K562 (cell line): ENCODE results near the gene C1orf198. TPM values are rescaled to one million over a fixed set of nuclear protein-coding genes. Genes with fewer than 3 reads are reported as not detected.

Source experiments
- ATAC-seq: fragments of 200-7000 bp; cut with Tn5 transposase; 3 replicates; pipeline ENCODE4 v1.9.1; 2020; ENCODE audit warnings: moderate library complexity
- BruUV-seq: library from RNA; stranded (reverse); fragments of 400-500 nt; replicated peaks from 2 replicates; lab custom pipeline; 2021; lab: Mats Ljungman, UMichigan
- CTCF ChIA-PET: fragments of 300-600 bp; formaldehyde crosslinking; extraction: SDS; loops from one replicate; lab custom pipeline; 2021; ENCODE audit warnings: low intra/inter-chr PET ratio; lab: Yijun Ruan, JAX
- POLR2A ChIA-PET: fragments of 300-600, 350-650 bp; sonication (Branson Sonifier 250); formaldehyde crosslinking; extraction: SDS; loops from one replicate; lab custom pipeline; 2021; ENCODE audit warnings: antibody characterized with exemption, inconsistent platforms; lab: Yijun Ruan, JAX
- DNase-seq, 4 experiments: peaks; one replicate each; pipeline versions ENCODE4 v3.0.0 to v3.0.0-alpha.2; 2011 to 2018; ENCODE audit warnings: low spot score in 3 of 4, mixed read lengths in 3 of 4; ENCODE audit errors: extremely low read depth in 1 of 4
- FAIRE-seq: peaks from 2 replicates; lab custom pipeline; 2011; peaks lifted over from hg19 to GRCh38; lab: Jason Lieb, UNC
- H2AFZ ChIP-seq: 2 replicates; pipeline ENCODE4 v1.6.0; 2011; ENCODE audit warnings: low read depth, low read length, control low read depth, inconsistent platforms
- H3K27ac ChIP-seq: fragments of 200-600 bp; 3 replicates; pipeline ENCODE4 v1.8.0; 2011; ENCODE audit warnings: low read depth, mild to moderate bottlenecking, control low read depth, inconsistent platforms, low read length, moderate library complexity, mixed read lengths; ENCODE audit errors: extremely low read depth
- H3K27me3 ChIP-seq, 2 experiments: fragments of 300-600 bp in 1 of 2; 2 replicates in 1 of 2; 3 replicates in 1 of 2; pipeline versions ENCODE4 v1.6.0 to v1.8.0; 2011; ENCODE audit warnings: inconsistent platforms in 2 of 2, low read length in 2 of 2, mild to moderate bottlenecking in 1 of 2, mixed read lengths in 1 of 2, moderate library complexity in 1 of 2; ENCODE audit not compliant: control insufficient read depth in 2 of 2, insufficient read depth in 2 of 2
- H3K36me3 ChIP-seq: fragments of 300-600 bp; 3 replicates; pipeline ENCODE4 v1.8.0; 2011; ENCODE audit warnings: mild to moderate bottlenecking, low read length, inconsistent platforms; ENCODE audit not compliant: control insufficient read depth, insufficient read depth
- H3K4me1 ChIP-seq, 2 experiments: fragments of 200-600 bp in 1 of 2; replicated peaks in 1 of 2; 2 replicates in 1 of 2; 3 replicates in 1 of 2; pipeline versions ENCODE4 v1.5.1 to v1.8.0; 2011; ENCODE audit warnings: inconsistent platforms in 2 of 2, low read length in 2 of 2, mild to moderate bottlenecking in 1 of 2, mixed read lengths in 1 of 2, moderate library complexity in 1 of 2; ENCODE audit not compliant: control insufficient read depth in 2 of 2, insufficient read depth in 2 of 2
- H3K4me2 ChIP-seq: 2 replicates; pipeline ENCODE4 v1.6.1; 2011; ENCODE audit warnings: low read length, control low read depth, inconsistent platforms, mixed read lengths; ENCODE audit not compliant: insufficient read depth
- H3K4me3 ChIP-seq: fragments of 200-600 bp; sonication (generic), shearing (Covaris generic); 2 replicates; pipeline ENCODE4 v1.5.1; 2016; ENCODE audit warnings: control low read depth, inconsistent platforms
- H3K79me2 ChIP-seq: fragments of 200-600 bp; 3 replicates; pipeline ENCODE4 v1.8.0; 2011; ENCODE audit warnings: low read length, inconsistent platforms; ENCODE audit not compliant: control insufficient read depth, insufficient read depth
- H3K9ac ChIP-seq, 2 experiments: 2 replicates each; pipeline versions ENCODE4 v1.6.0 to v1.6.1; 2011; ENCODE audit warnings: low read depth in 2 of 2, low read length in 2 of 2, control low read depth in 1 of 2, inconsistent platforms in 1 of 2, mild to moderate bottlenecking in 1 of 2, mixed read lengths in 1 of 2; ENCODE audit not compliant: insufficient read depth in 1 of 2
- H3K9me1 ChIP-seq: one replicate; pipeline ENCODE4 v1.6.0; 2011; ENCODE audit warnings: inconsistent platforms, mild to moderate bottlenecking, low read length, moderate library complexity; ENCODE audit not compliant: control insufficient read depth, insufficient read depth
- H3K9me3 ChIP-seq: replicated peaks from 2 replicates; pipeline ENCODE4 v1.5.1; 2011; ENCODE audit warnings: low read depth, low read length, inconsistent platforms; ENCODE audit not compliant: control insufficient read depth, insufficient read depth
- H4K20me1 ChIP-seq: replicated peaks from 2 replicates; pipeline ENCODE4 v1.6.1; 2011; ENCODE audit warnings: low read length, inconsistent platforms, mixed read lengths; ENCODE audit not compliant: control insufficient read depth, insufficient read depth
- E2F1 ChIP-seq: sonication (generic); formaldehyde crosslinking; IDR thresholded peaks from 2 replicates; pipeline ENCODE4 v1.8.1; 2023; ENCODE audit warnings: mild to moderate bottlenecking, missing genetic modification reagents, moderate library complexity
- E4F1 ChIP-seq: fragments of 250-450 bp; sonication (Bioruptor Pico); IDR thresholded peaks from 2 replicates; pipeline ENCODE4 v1.5.0; 2021; ENCODE audit warnings: mild to moderate bottlenecking, borderline replicate concordance
- ESRRA ChIP-seq: fragments of 450-650 bp; IDR thresholded peaks from 2 replicates; pipeline ENCODE4 v1.6.1; 2014; ENCODE audit warnings: low read depth, mild to moderate bottlenecking, moderate library complexity, borderline replicate concordance
- MCM5 ChIP-seq: fragments of 450-650 bp; IDR thresholded peaks from 2 replicates; pipeline ENCODE4 v1.6.1; 2016; ENCODE audit warnings: low read depth
- MEF2D ChIP-seq: conservative IDR thresholded peaks from 2 replicates; pipeline ENCODE4 v1.6.1; 2016; ENCODE audit warnings: low read depth, missing genetic modification characterization, missing compliant biosample characterization
- NELFE ChIP-seq: IDR thresholded peaks from 2 replicates; pipeline ENCODE4 v1.6.1; 2011; ENCODE audit warnings: mild to moderate bottlenecking; ENCODE audit not compliant: insufficient read depth, insufficient read length
- POLR2A ChIP-seq: fragments of 450-650 bp; conservative IDR thresholded peaks from 2 replicates; pipeline ENCODE4 v1.6.1; 2016
- ZNF165 ChIP-seq: fragments of 250-450 bp; sonication (Bioruptor Pico); IDR thresholded peaks from 2 replicates; pipeline ENCODE4 v1.4.0; 2020; ENCODE audit warnings: borderline replicate concordance
- ZNF184 ChIP-seq: sonication (generic); formaldehyde crosslinking; IDR thresholded peaks from 2 replicates; pipeline ENCODE4 v1.5.0; 2020; ENCODE audit warnings: missing genetic modification reagents
- ZNF3 ChIP-seq: fragments of 250-450 bp; sonication (Bioruptor Pico); IDR thresholded peaks from 2 replicates; pipeline ENCODE4 v1.5.0; 2021; ENCODE audit warnings: mild to moderate bottlenecking, moderate library complexity
- ZNF408 ChIP-seq: fragments of 250-450 bp; sonication (Bioruptor Pico); IDR thresholded peaks from 2 replicates; pipeline ENCODE4 v1.4.0; 2020; ENCODE audit warnings: low read depth, mild to moderate bottlenecking, moderate library complexity
- ZZZ3 ChIP-seq: fragments of 450-650 bp; IDR thresholded peaks from 2 replicates; pipeline ENCODE4 v1.6.1; 2016; ENCODE audit warnings: antibody characterized with exemption, mild to moderate bottlenecking, moderate library complexity
- WGBS: fragments of 100-300 bp; shearing (Covaris generic); methylation state at CpG from one replicate; pipeline ENCODE4 v1.1.6; 2016; ENCODE audit warnings: low coverage, mixed read lengths; ENCODE audit not compliant: insufficient coverage; ENCODE audit errors: missing lambda C conversion rate; 5-methylcytosine and 5-hydroxymethylcytosine counted together
- in situ Hi-C: fragments of 300-500 bp; cut with MboI; formaldehyde crosslinking; loops from 4 replicates; pipeline ENCODE4 v1.15.0; 2018; ENCODE audit warnings: inconsistent platforms, mixed read lengths
- intact Hi-C: fragments of 100-400 bp; cut with micrococcal nuclease; formaldehyde crosslinking; loops from 2 replicates; pipeline ENCODE4 v1.14.2; 2022
- polyA plus RNA-seq, 8 experiments: library from polyadenylated mRNA; depleted of rRNA in 4 of 8; stranded (reverse) in 5 of 8; unstranded in 3 of 8; fragments of >200 nt; fragmentation: Nextera tagmentation in 2 of 8; fragmentation: Illumina TruSeq in 1 of 8; extraction: Ambion mirVana in 2 of 8; extraction: Trizol in 1 of 8; gene quantifications; 2 replicates each; pipeline versions ENCODE4 v1.2.1 to v1.2.3, GENCODE V29; 2011 to 2014; ENCODE audit warnings: inconsistent platforms in 1 of 8, missing spikeins in 1 of 8
- total RNA-seq, 7 experiments: library from RNA; depleted of rRNA in 6 of 7; stranded (reverse); fragments of >200 nt in 6 of 7; fragmentation: Illumina TruSeq in 2 of 7; extraction: Trizol in 2 of 7; gene quantifications; 2 replicates each; pipeline versions ENCODE4 v1.2.1 to v1.2.3, GENCODE V29; 2011 to 2021; ENCODE audit warnings: low replicate concordance in 1 of 7

C1orf198 gene
- total and polyA plus RNA-seq, 9 of the 15 experiments (the other 6 are each of a cell fraction or from before 2014, with no cell fraction given): 2.0 to 15.1 (median 10.4) TPM

GRCh38 chr1:230915078-230915477 is 46.8 kb upstream of the C1orf198 start:
- TF ChIP-seq ZNF165 (CRISPR knock-in tag): no peak
- no peak for TF ChIP-seq MCM5
- no peak for TF ChIP-seq ZNF408 (CRISPR knock-in tag)
- no peak for TF ChIP-seq NELFE
- no peak for TF ChIP-seq ZNF3 (CRISPR knock-in tag)
- no peak for TF ChIP-seq POLR2A
- no peak for TF ChIP-seq MEF2D (tag)
- CTCF ChIA-PET: interaction anchor here (1.0 kb wide), 1 partner anchor 297 kb away, joined by 3 read pairs; no protein-coding TSS in a partner anchor

DNA sequence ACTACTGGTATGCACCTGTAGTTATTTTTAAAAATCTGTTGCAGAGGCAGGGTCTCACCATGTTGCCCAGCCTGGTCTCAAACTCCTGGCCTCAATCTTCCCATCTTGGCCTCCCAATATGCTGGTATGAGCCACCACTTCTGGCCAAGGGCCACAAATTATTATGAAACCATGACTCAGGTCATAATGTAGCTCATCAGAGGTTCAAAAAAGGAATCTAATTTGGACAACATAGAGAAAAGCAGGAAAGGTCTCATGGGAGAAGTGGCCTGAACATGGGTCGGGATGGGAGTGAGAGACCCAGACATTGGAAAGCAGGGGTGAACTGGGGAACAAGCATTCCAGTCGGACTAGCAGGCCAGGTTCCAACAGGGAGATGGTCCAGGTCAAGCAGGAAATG is 45.2 kb upstream of the C1orf198 start:
- Histone ChIP-seq H3K9ac (no peak overlapping the region), H3K4me1 (peaks cover 0 to 9% of the 10 kb centered on the region in 2 experiments; a peak in 3 of 5 replicates), H3K4me2 (no peak overlapping the region), H4K20me1 (no peaks in the 10 kb centered on the region), H2AFZ (no peak overlapping the region), H3K9me1 (no peaks in the 10 kb centered on the region), H3K9me3 (no peaks in the 10 kb centered on the region), H3K27ac (no peak overlapping the region), H3K4me3 (no peak overlapping the region), H3K36me3 (no peaks in the 10 kb centered on the region; the same call in 2 of the 3 replicates), H3K79me2 (no peaks in the 10 kb centered on the region), H3K27me3 (no peaks in the 10 kb centered on the region)
- FAIRE-seq (no peak), DNase-seq (no peak), ATAC-seq (no peak)
- ChIA-PET CTCF (no interaction called here), POLR2A (interaction anchor here (0.6 to 1.2 kb wide), 2 partner anchors 21 to 50 kb away, joined by 3 read pairs; no protein-coding TSS in a partner anchor)
- WGBS: 30% methylated on average over 2 of the region's 2 CpGs
- in situ Hi-C loops: loop anchor here (5.0 kb wide), 1 partner anchor 299 kb away; no protein-coding TSS in a partner anchor
- no TSS peak for BruUV-seq
- intact Hi-C loops: loop anchor here (10.0 kb wide), 1 partner anchor 681 kb away; no protein-coding TSS in a partner anchor
- no peak for TF ChIP-seq E2F1
- no peak for TF ChIP-seq ZNF184
- no peak for TF ChIP-seq E4F1 (CRISPR knock-in tag)
- TF ChIP-seq ESRRA: no peak
- no peak for TF ChIP-seq ZZZ3

More at GRCh38 chr1:230915078-230915477, 46.8 kb upstream of the C1orf198 start:
- in situ Hi-C loops: no loop called here
- Histone ChIP-seq H3K9ac (no peak overlapping the region), H3K4me3 (no peak overlapping the region), H3K9me1 (no peaks in the 10 kb centered on the region), H4K20me1 (no peaks in the 10 kb centered on the region), H2AFZ (no peak overlapping the region), H3K9me3 (no peaks in the 10 kb centered on the region), H3K4me1 (peaks cover 0 to 9% of the 10 kb centered on the region in 2 experiments; a peak in 3 of 5 replicates), H3K4me2 (no peak overlapping the region), H3K36me3 (peaks cover 6% of the 10 kb centered on the region), H3K27ac (no peak overlapping the region), H3K27me3 (no peaks in the 10 kb centered on the region), H3K79me2 (no peaks in the 10 kb centered on the region)
- no TSS peak for BruUV-seq
- intact Hi-C loops: loop anchor here (5.0 to 10.0 kb wide), 2 partner anchors 283 to 680 kb away; no protein-coding TSS in a partner anchor
- ATAC-seq: no peak
- no peak for FAIRE-seq
- POLR2A ChIA-PET: interaction anchor here (1.2 kb wide), 1 partner anchor 14 kb away, joined by 3 read pairs; no protein-coding TSS in a partner anchor
- DNase-seq: no peak
